Measurements from ENCODE around the gene GLI3.

The GLI3 gene

GRCh38 chr7:41964183-41964753 is 272.7 kb downstream of the GLI3 start:
- H3K4me2 ChIP-seq (ENCODE audit: low read length): no peak overlapping the region
- H3K79me2 ChIP-seq (ENCODE audit: low read length): no peaks in the 10 kb centered on the region
- no peaks in the 10 kb centered on the region for H3K36me3 ChIP-seq (replicated peaks; ENCODE audit: low read depth, low read length)
- no peaks in the 10 kb centered on the region for H3K9me3 ChIP-seq (ENCODE audit: insufficient read depth, low read length)
- no peaks in the 10 kb centered on the region for H3K4me1 ChIP-seq (ENCODE audit: low read length)
- H4K20me1 ChIP-seq (ENCODE audit: insufficient read depth, low read length): no peaks in the 10 kb centered on the region
- no peak for TF ChIP-seq EZH2phosphoT487 (IDR thresholded peaks at IDR 0.05; ENCODE audit: low read depth)
- TF ChIP-seq, protein P1, sequence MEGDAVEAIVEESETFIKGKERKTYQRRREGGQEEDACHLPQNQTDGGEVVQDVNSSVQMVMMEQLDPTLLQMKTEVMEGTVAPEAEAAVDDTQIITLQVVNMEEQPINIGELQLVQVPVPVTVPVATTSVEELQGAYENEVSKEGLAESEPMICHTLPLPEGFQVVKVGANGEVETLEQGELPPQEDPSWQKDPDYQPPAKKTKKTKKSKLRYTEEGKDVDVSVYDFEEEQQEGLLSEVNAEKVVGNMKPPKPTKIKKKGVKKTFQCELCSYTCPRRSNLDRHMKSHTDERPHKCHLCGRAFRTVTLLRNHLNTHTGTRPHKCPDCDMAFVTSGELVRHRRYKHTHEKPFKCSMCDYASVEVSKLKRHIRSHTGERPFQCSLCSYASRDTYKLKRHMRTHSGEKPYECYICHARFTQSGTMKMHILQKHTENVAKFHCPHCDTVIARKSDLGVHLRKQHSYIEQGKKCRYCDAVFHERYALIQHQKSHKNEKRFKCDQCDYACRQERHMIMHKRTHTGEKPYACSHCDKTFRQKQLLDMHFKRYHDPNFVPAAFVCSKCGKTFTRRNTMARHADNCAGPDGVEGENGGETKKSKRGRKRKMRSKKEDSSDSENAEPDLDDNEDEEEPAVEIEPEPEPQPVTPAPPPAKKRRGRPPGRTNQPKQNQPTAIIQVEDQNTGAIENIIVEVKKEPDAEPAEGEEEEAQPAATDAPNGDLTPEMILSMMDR (IDR thresholded peaks at IDR 0.05; ENCODE audit: low read depth, low read length): no peak
- no peak overlapping the region for H3K9ac ChIP-seq (ENCODE audit: low read length)
- H3K4me3 ChIP-seq (ENCODE audit: low read length): no peak overlapping the region
- peaks cover 7% of the 10 kb centered on the region; the same call in 1 of the 2 replicates for H3K27me3 ChIP-seq (ENCODE audit: low read depth, low read length)
- H3K27ac ChIP-seq (ENCODE audit: low read length): no peak overlapping the region
- H2AFZ ChIP-seq (ENCODE audit: low read depth, low read length): no peak overlapping the region

DNA sequence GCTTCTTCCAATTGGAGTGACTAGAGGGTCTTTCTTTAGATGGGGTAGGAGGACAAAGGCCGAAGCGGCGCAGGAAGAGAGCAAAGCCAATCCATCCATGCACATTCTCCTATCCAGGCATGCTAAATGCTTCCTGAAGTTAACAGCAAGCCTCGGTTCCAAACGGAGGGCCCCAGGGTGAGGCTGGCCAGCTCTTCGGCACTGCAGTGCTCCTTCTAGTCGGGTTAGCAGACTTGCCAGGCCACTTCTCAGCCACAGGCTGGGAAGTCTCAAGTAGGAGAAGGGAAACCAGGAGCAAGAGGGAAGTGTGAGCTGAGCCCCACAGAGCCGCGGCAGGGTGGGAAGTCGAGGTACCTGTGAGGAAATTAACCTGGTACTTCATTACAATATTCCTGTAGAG is 280.3 kb downstream of the GLI3 start:
- Histone ChIP-seq H4K20me1 (ENCODE audit: insufficient read depth, low read length) (no peaks in the 10 kb centered on the region), H3K4me2 (ENCODE audit: low read length) (no peak overlapping the region), H3K4me1 (ENCODE audit: low read length) (no peaks in the 10 kb centered on the region), H3K4me3 (ENCODE audit: low read length) (no peak overlapping the region), H3K27ac (ENCODE audit: low read length) (no peak overlapping the region), H3K9ac (ENCODE audit: low read length) (no peak overlapping the region), H3K27me3 (ENCODE audit: low read depth, low read length) (peaks cover 25% of the 10 kb centered on the region), H3K79me2 (ENCODE audit: low read length) (no peaks in the 10 kb centered on the region), H3K36me3 (replicated peaks; ENCODE audit: low read depth, low read length) (no peaks in the 10 kb centered on the region), H2AFZ (ENCODE audit: low read depth, low read length) (no peak overlapping the region), H3K9me3 (ENCODE audit: insufficient read depth, low read length) (no peaks in the 10 kb centered on the region)
- TF ChIP-seq EZH2phosphoT487 (IDR thresholded peaks at IDR 0.05; ENCODE audit: low read depth): no peak
- TF ChIP-seq, protein P1 (IDR thresholded peaks at IDR 0.05; ENCODE audit: low read depth, low read length): no peak

DNA sequence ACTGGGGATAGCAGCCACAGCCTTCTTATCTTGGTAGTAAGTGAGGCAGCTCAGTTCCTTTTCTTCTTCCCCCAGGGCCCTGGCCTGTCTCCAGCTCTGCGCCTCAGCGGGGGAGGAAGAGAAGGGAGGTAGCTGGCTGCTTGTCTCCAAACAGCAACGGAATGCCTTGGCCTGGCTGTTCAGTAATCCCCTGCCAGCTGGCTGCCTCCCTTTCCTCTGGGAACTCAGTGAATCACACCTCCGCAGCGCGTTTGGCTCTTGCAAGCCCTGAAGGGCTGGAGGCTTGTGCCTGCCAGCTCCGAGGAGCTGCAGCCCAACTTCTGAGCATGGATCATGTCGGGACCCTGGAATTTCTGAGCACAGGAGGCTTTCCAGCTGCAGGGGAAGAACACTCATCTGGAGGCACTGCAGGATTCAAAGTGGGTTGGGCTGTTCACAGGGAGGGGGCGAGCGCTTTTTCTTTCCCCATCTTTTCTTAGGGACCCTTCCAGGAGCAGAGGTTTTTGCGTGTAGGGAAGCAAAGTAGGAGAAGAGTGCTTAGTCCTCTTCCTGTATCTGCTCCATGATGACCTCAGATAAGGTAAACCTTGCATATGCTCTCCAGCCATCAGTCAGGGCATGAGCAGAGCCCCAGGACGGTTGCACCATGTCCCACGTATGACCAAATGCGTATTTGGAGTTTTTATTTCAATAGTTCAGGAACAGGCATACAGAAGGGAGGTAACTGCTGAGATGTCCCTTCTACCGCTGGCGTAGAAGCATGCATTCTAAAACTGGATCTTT is 280.9 kb downstream of the GLI3 start:
- Histone ChIP-seq H3K4me2 (ENCODE audit: low read length) (no peak overlapping the region), H3K4me1 (ENCODE audit: low read length) (no peaks in the 10 kb centered on the region), H3K27me3 (ENCODE audit: low read depth, low read length) (peaks cover 30% of the 10 kb centered on the region), H2AFZ (ENCODE audit: low read depth, low read length) (no peak overlapping the region), H3K36me3 (replicated peaks; ENCODE audit: low read depth, low read length) (no peaks in the 10 kb centered on the region), H3K27ac (ENCODE audit: low read length) (no peak overlapping the region), H3K4me3 (ENCODE audit: low read length) (no peak overlapping the region), H4K20me1 (ENCODE audit: insufficient read depth, low read length) (no peaks in the 10 kb centered on the region), H3K9ac (ENCODE audit: low read length) (no peak overlapping the region), H3K79me2 (ENCODE audit: low read length) (no peaks in the 10 kb centered on the region), H3K9me3 (ENCODE audit: insufficient read depth, low read length) (no peaks in the 10 kb centered on the region)
- TF ChIP-seq, protein P1 (IDR thresholded peaks at IDR 0.05; ENCODE audit: low read depth, low read length): no peak
- TF ChIP-seq EZH2phosphoT487 (IDR thresholded peaks at IDR 0.05; ENCODE audit: low read depth): no peak

DNA sequence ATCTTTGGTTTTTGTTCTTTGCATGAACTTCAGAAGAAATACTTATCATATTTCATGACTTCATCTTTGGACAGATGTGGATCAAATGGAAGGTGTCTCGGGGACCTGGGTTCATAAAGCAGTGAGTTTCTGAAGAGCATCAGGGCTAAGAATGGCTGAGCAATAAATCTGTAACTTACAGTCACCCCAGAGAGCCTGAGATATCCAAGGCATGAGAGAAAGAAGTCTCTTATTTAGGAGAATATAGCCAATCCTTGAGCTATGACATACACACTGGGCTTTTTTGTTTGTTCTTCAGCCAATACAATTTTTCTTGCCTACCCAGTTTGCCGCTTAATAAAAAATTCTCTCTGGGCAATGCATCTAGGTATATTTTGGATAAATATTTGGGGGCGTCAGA is 281.6 kb downstream of the GLI3 start:
- no peak overlapping the region for H3K27ac ChIP-seq (ENCODE audit: low read length)

More for the DNA sequence above, 281.6 kb downstream of the GLI3 start:
- Histone ChIP-seq H3K9me3 (ENCODE audit: insufficient read depth, low read length) (no peaks in the 10 kb centered on the region), H3K4me2 (ENCODE audit: low read length) (no peak overlapping the region), H3K36me3 (replicated peaks; ENCODE audit: low read depth, low read length) (no peaks in the 10 kb centered on the region), H3K4me3 (ENCODE audit: low read length) (no peak overlapping the region), H2AFZ (ENCODE audit: low read depth, low read length) (no peak overlapping the region), H3K9ac (ENCODE audit: low read length) (no peak overlapping the region), H3K27me3 (ENCODE audit: low read depth, low read length) (peaks cover 34% of the 10 kb centered on the region), H3K79me2 (ENCODE audit: low read length) (no peaks in the 10 kb centered on the region), H4K20me1 (ENCODE audit: insufficient read depth, low read length) (no peaks in the 10 kb centered on the region), H3K4me1 (ENCODE audit: low read length) (no peaks in the 10 kb centered on the region)
- TF ChIP-seq, protein P1 (IDR thresholded peaks at IDR 0.05; ENCODE audit: low read depth, low read length): no peak
- TF ChIP-seq EZH2phosphoT487 (IDR thresholded peaks at IDR 0.05; ENCODE audit: low read depth): no peak

All from OCI-LY3 (cell line).